ENCODE results near the gene ESPNL. TPM values are rescaled to one million over a fixed set of nuclear protein-coding genes. Genes with fewer than 3 reads are reported as not detected.
A peak's percentile ranks its signal among the peaks of the same experiment; 100 is the strongest.

Gene ESPNL
- total and polyA plus RNA-seq, 9 of the 15 experiments (the other 6 are each of a cell fraction or from before 2014, with no cell fraction given): 0.03 to 0.09 (median 0.05) TPM; not detected in 3

DNA sequence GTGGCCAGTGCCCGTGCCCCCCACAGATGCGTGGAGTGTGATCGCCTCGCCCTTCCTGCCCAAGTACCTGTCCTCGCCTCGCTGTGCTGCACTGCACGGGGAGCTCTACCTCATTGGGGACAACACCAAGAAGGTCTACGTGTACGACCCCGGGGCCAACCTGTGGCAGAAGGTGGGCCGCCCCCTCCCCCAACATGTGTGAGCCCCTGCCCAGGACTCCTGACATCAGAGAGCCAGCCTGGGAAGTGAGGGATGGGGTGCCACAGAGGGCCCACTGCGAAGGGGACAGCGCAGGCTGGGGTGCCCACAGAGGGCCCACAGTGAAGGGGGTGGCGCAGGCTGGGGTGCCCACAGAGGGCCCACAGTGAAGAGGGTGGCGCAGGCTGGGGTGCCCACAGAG is 48.8 kb downstream of the ESPNL start (continued):
- TF ChIP-seq, protein P1, sequence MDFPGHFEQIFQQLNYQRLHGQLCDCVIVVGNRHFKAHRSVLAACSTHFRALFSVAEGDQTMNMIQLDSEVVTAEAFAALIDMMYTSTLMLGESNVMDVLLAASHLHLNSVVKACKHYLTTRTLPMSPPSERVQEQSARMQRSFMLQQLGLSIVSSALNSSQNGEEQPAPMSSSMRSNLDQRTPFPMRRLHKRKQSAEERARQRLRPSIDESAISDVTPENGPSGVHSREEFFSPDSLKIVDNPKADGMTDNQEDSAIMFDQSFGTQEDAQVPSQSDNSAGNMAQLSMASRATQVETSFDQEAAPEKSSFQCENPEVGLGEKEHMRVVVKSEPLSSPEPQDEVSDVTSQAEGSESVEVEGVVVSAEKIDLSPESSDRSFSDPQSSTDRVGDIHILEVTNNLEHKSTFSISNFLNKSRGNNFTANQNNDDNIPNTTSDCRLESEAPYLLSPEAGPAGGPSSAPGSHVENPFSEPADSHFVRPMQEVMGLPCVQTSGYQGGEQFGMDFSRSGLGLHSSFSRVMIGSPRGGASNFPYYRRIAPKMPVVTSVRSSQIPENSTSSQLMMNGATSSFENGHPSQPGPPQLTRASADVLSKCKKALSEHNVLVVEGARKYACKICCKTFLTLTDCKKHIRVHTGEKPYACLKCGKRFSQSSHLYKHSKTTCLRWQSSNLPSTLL (IDR thresholded peaks at IDR 0.05): no peak
- TF ChIP-seq ILK (tag; IDR thresholded peaks at IDR 0.05; ENCODE audit: borderline replicate concordance, low read depth) (no peak), SIN3B (IDR thresholded peaks at IDR 0.05; ENCODE audit: low read depth) (no peak), CBX1 (IDR thresholded peaks at IDR 0.05; ENCODE audit: low read depth) (no peak), ARNT (IDR thresholded peaks at IDR 0.05) (no peak), ZNF445 (CRISPR knock-in tag; IDR thresholded peaks at IDR 0.05; ENCODE audit: low read depth) (no peak), SMARCB1 (IDR thresholded peaks at IDR 0.05; ENCODE audit: insufficient read length, low read depth) (no peak)

DNA sequence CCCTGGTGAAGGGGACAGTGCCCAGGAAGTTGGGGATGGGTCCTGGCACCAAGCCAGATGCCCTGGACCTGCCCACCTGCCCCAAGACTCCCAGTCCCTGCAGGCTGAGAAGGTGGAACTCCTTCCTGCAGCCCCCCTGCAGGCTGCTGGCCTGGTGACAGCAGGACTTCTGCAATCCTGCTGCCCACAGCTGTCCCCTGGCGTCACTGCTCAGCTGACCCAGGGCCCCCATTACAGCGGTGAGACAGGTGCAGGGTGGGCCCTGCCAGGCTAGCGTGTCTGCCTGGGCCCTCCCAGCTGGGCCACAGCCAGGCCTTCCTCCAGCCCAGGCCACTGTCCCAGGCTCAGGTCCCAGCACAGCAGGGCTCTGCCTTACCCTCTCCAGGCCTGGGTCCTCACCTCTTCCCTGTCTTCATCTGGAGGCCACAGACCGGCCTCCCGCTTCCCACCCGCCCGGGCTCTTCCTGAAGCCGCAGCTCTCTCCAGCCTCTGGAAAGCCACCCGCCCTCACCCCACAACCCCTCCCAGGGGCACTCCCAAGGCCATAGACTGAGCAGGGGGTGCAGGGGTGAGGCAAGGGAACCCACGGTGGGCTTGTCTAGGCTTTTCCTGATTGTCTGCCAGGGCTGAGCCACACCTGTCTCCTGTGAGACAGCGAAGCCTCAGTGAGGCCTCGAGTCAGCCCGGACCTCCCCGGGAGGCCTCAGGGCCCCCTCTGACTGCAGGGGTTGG is 49.9 kb downstream of the ESPNL start:
- no peak for FAIRE-seq
- in situ Hi-C loops (cut with MboI): no loop called here
- POLR2A ChIA-PET: interaction anchor here (1.3 kb wide), 1 partner anchor 167 kb away, joined by 3 read pairs; no protein-coding TSS in a partner anchor
- no TSS peak for BruUV-seq (replicated peaks)
- no peak for TF ChIP-seq JUND (IDR thresholded peaks at IDR 0.05; ENCODE audit: borderline replicate concordance, low read depth, low read length)
- no peak for TF ChIP-seq JUND (tag; IDR thresholded peaks at IDR 0.05; ENCODE audit: borderline replicate concordance, low read depth, low read length)
- peak; percentile 70 for TF ChIP-seq NFIC (IDR thresholded peaks at IDR 0.05)
- TF ChIP-seq GABPB2 (CRISPR knock-in tag; conservative IDR thresholded peaks at IDR 0.05): no peak
- no peak for TF ChIP-seq ZNF584 (CRISPR knock-in tag; IDR thresholded peaks at IDR 0.05; ENCODE audit: low read depth)
- TF ChIP-seq, protein P2, sequence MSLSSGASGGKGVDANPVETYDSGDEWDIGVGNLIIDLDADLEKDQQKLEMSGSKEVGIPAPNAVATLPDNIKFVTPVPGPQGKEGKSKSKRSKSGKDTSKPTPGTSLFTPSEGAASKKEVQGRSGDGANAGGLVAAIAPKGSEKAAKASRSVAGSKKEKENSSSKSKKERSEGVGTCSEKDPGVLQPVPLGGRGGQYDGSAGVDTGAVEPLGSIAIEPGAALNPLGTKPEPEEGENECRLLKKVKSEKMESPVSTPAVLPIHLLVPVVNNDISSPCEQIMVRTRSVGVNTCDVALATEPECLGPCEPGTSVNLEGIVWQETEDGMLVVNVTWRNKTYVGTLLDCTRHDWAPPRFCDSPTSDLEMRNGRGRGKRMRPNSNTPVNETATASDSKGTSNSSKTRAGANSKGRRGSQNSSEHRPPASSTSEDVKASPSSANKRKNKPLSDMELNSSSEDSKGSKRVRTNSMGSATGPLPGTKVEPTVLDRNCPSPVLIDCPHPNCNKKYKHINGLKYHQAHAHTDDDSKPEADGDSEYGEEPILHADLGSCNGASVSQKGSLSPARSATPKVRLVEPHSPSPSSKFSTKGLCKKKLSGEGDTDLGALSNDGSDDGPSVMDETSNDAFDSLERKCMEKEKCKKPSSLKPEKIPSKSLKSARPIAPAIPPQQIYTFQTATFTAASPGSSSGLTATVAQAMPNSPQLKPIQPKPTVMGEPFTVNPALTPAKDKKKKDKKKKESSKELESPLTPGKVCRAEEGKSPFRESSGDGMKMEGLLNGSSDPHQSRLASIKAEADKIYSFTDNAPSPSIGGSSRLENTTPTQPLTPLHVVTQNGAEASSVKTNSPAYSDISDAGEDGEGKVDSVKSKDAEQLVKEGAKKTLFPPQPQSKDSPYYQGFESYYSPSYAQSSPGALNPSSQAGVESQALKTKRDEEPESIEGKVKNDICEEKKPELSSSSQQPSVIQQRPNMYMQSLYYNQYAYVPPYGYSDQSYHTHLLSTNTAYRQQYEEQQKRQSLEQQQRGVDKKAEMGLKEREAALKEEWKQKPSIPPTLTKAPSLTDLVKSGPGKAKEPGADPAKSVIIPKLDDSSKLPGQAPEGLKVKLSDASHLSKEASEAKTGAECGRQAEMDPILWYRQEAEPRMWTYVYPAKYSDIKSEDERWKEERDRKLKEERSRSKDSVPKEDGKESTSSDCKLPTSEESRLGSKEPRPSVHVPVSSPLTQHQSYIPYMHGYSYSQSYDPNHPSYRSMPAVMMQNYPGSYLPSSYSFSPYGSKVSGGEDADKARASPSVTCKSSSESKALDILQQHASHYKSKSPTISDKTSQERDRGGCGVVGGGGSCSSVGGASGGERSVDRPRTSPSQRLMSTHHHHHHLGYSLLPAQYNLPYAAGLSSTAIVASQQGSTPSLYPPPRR (CRISPR knock-in tag; IDR thresholded peaks at IDR 0.05; ENCODE audit: borderline replicate concordance): no peak
- no peak for TF ChIP-seq NFXL1 (CRISPR knock-in tag; IDR thresholded peaks at IDR 0.05)
- 27% methylated on average over 7 of the region's 14 CpGs for WGBS (ENCODE audit: insufficient coverage, low coverage, missing lambda C conversion rate)
- no peaks in the 10 kb centered on the region for H3K9me3 ChIP-seq (replicated peaks; ENCODE audit: control insufficient read depth, insufficient read depth, low read depth, low read length)
- H2AFZ ChIP-seq (ENCODE audit: low read depth, low read length): no peak overlapping the region
- 0 out of 4 replicates have a peak overlapping the region, but pooled peaks of 1 of the 2 experiments have one; percentile 26 for H3K9ac ChIP-seq (ENCODE audit: insufficient read depth in 1 of 2, low read depth in 2 of 2, low read length in 2 of 2)
- no peaks in the 10 kb centered on the region for H3K9me1 ChIP-seq (ENCODE audit: control insufficient read depth, insufficient read depth, low read length)
- ATAC-seq: no peak; the same call in 2 of the 3 replicates
- no peak overlapping the region for H3K4me3 ChIP-seq
- H4K20me1 ChIP-seq (replicated peaks; ENCODE audit: control insufficient read depth, insufficient read depth, low read length): no peaks in the 10 kb centered on the region
- DNase-seq (ENCODE audit: extremely low read depth in 1 of 4, low spot score in 3 of 4): no peak
- H3K27me3 ChIP-seq (ENCODE audit: control insufficient read depth in 2 of 2, insufficient read depth in 2 of 2, low read length in 2 of 2): no peaks in the 10 kb centered on the region
- H3K27ac ChIP-seq (ENCODE audit: extremely low read depth, low read depth, low read length): no peak overlapping the region
- H3K36me3 ChIP-seq (ENCODE audit: control insufficient read depth, insufficient read depth, low read length): no peaks in the 10 kb centered on the region
- CTCF ChIA-PET (ENCODE audit: low intra/inter-chr PET ratio): no interaction called here
- no peaks in the 10 kb centered on the region for H3K79me2 ChIP-seq (ENCODE audit: control insufficient read depth, insufficient read depth, low read length)
- no peak overlapping the region for H3K4me2 ChIP-seq (ENCODE audit: insufficient read depth, low read length)
- intact Hi-C loops (cut with micrococcal nuclease): no loop called here
- peaks cover 0 to 45% of the 10 kb centered on the region in 2 experiments; a peak in 4 of 5 replicates for H3K4me1 ChIP-seq (replicated peaks in 1 of 2; ENCODE audit: control insufficient read depth in 2 of 2, insufficient read depth in 2 of 2, low read length in 2 of 2)
